ENCODE data around the gene RAB34. TPM values are rescaled to one million over a fixed set of nuclear protein-coding genes. Genes with fewer than 3 reads are reported as not detected.
"Not testable (repeated sequence)": the region's sequence is repeated elsewhere in the genome, so short reads cannot be mapped to it uniquely, and the experiment has no call there.

RAB34 gene
- total RNA-seq, 1 donor from 2014 or later = 99.5 TPM

- no peak for DNase-seq (ENCODE audit: extremely low read depth, low read depth, low spot score)
Observed at GRCh38 chr17:28728364-28729200, 10.9 kb upstream of the RAB34 start, which contains the start of gene NEK8. TSS of gene NEK8 (plus strand) at chr17:28728788. CDS start at chr17:28728814, 26 bp downstream.

GRCh38 chr17:28726627-28727491, 9.2 kb upstream of the RAB34 start:
- DNase-seq (ENCODE audit: extremely low read depth, low read depth, low spot score) = no peak

- DNase-seq (ENCODE audit: extremely low read depth, low read depth, low spot score) = no peak
Observed at GRCh38 chr17:28726226-28726626, 8.6 kb upstream of the RAB34 start, which contains the start of gene TLCD1. TSS of gene TLCD1 (minus strand) at chr17:28726233. CDS start at chr17:28726097, 136 bp downstream.

GRCh38 chr17:28725660-28726225, 8.1 kb upstream of the RAB34 start:
- DNase-seq (ENCODE audit: extremely low read depth, low read depth, low spot score) = no peak

- no peak for DNase-seq (ENCODE audit: extremely low read depth, low read depth, low spot score)
Observed at GRCh38 chr17:28725166-28725659, 7.5 kb upstream of the RAB34 start.

- no peak for DNase-seq (ENCODE audit: extremely low read depth, low read depth, low spot score)
Observed at GRCh38 chr17:28724500-28725165, 7.0 kb upstream of the RAB34 start.

- not testable (repeated sequence) for DNase-seq (ENCODE audit: extremely low read depth, low read depth, low spot score)
Observed at GRCh38 chr17:28723836-28724499, 6.3 kb upstream of the RAB34 start.

GRCh38 chr17:28723159-28723835, 5.6 kb upstream of the RAB34 start:
- no peak for DNase-seq (ENCODE audit: extremely low read depth, low read depth, low spot score)

- DNase-seq (ENCODE audit: extremely low read depth, low read depth, low spot score) = no peak
Observed at GRCh38 chr17:28722417-28723158, 4.9 kb upstream of the RAB34 start.

- DNase-seq (ENCODE audit: extremely low read depth, low read depth, low spot score) = not testable (repeated sequence)
Observed at GRCh38 chr17:28720997-28721329, 3.3 kb upstream of the RAB34 start.

- no peak for DNase-seq (ENCODE audit: extremely low read depth, low read depth, low spot score)
Observed at GRCh38 chr17:28720247-28720996, 2.8 kb upstream of the RAB34 start.

GRCh38 chr17:28719021-28719433, 1.4 kb upstream of the RAB34 start:
- DNase-seq (ENCODE audit: extremely low read depth, low read depth, low spot score) = no peak

GRCh38 chr17:28718333-28719020, 809 bp upstream of the RAB34 start:
- DNase-seq (ENCODE audit: extremely low read depth, low read depth, low spot score) = no peak

GRCh38 chr17:28716740-28717577, 709 bp downstream of the RAB34 start:
- DNase-seq (ENCODE audit: extremely low read depth, low read depth, low spot score) = no peak

- no peak for DNase-seq (ENCODE audit: extremely low read depth, low read depth, low spot score)
Observed at GRCh38 chr17:28715217-28715616, 2.5 kb downstream of the RAB34 start.

GRCh38 chr17:28714281-28714680, 3.4 kb downstream of the RAB34 start:
- DNase-seq (ENCODE audit: extremely low read depth, low read depth, low spot score) = no peak
